ENCODE results near the gene IMMP2L.

- TF ChIP-seq CTCF (IDR thresholded peaks at IDR 0.05): no peak
- no peak for TF ChIP-seq EZH2phosphoT487 (IDR thresholded peaks at IDR 0.05)
- no peak for TF ChIP-seq EZH2 (IDR thresholded peaks at IDR 0.05)
Observed at GRCh38 chr7:111047595-111047994, 514.7 kb downstream of the IMMP2L start.
